ENCODE data around the gene AMD1. TPM values are rescaled to one million over a fixed set of nuclear protein-coding genes. Genes with fewer than 3 reads are reported as not detected.
"Not testable (repeated sequence)": the region's sequence is repeated elsewhere in the genome, so short reads cannot be mapped to it uniquely, and the experiment has no call there.

AMD1 gene
- total RNA-seq, 2 donors from 2014 or later: 70.4 to 72.7 TPM

GRCh38 chr6:110898111-110898510, 23.5 kb downstream of the AMD1 start:
- H3K27me3 ChIP-seq: no peaks in the 10 kb centered on the region
- no peak overlapping the region for H3K27ac ChIP-seq
- peaks cover 26% of the 10 kb centered on the region for H3K36me3 ChIP-seq
- no peak overlapping the region for H3K9ac ChIP-seq (ENCODE audit: low read depth in 2 of 2, low read length in 2 of 2)
- DNase-seq: no peak
- H3K4me1 ChIP-seq: no peaks in the 10 kb centered on the region
- TF ChIP-seq CTCF (IDR thresholded peaks at IDR 0.05): no peak
- no peak overlapping the region for H3K4me3 ChIP-seq
- no peaks in the 10 kb centered on the region for H3K9me3 ChIP-seq
- intact Hi-C loops (cut with DNase I): no loop called here

- H3K4me1 ChIP-seq: no peaks in the 10 kb centered on the region
- no peak for DNase-seq
- no peak overlapping the region for H3K27ac ChIP-seq
- H3K4me3 ChIP-seq: no peak overlapping the region
- H3K36me3 ChIP-seq: peaks cover 14% of the 10 kb centered on the region
- no peak for TF ChIP-seq CTCF (IDR thresholded peaks at IDR 0.05)
- H3K9ac ChIP-seq (ENCODE audit: low read depth in 2 of 2, low read length in 2 of 2): no peak overlapping the region
- intact Hi-C loops (cut with DNase I): no loop called here
- no peaks in the 10 kb centered on the region for H3K27me3 ChIP-seq
- no peaks in the 10 kb centered on the region for H3K9me3 ChIP-seq
Observed at GRCh38 chr6:110900028-110900598, 25.5 kb downstream of the AMD1 start.

- H3K9me3 ChIP-seq; H3K4me1 ChIP-seq; H3K4me3 ChIP-seq; intact Hi-C loops (cut with DNase I); H3K27me3 ChIP-seq; DNase-seq; H3K36me3 ChIP-seq; H3K27ac ChIP-seq; H3K9ac ChIP-seq (ENCODE audit: low read depth in 2 of 2, low read length in 2 of 2): not testable (repeated sequence)
Observed at GRCh38 chr6:110901601-110902000, 27.0 kb downstream of the AMD1 start.

- H3K27ac ChIP-seq: no peak overlapping the region
- H3K36me3 ChIP-seq: peaks cover 1% of the 10 kb centered on the region
- no peak overlapping the region for H3K9ac ChIP-seq (ENCODE audit: low read depth in 2 of 2, low read length in 2 of 2)
- no peak overlapping the region for H3K4me3 ChIP-seq
- H3K9me3 ChIP-seq: no peaks in the 10 kb centered on the region
- no peaks in the 10 kb centered on the region for H3K27me3 ChIP-seq
- H3K4me1 ChIP-seq: no peaks in the 10 kb centered on the region
- no peak for DNase-seq
- no peak for TF ChIP-seq CTCF (IDR thresholded peaks at IDR 0.05)
- intact Hi-C loops (cut with DNase I): no loop called here
Observed at GRCh38 chr6:110902091-110902490, 27.5 kb downstream of the AMD1 start.

GRCh38 chr6:110906273-110906672, 31.7 kb downstream of the AMD1 start:
- H3K4me1 ChIP-seq; H3K27me3 ChIP-seq; H3K9ac ChIP-seq (ENCODE audit: low read depth in 2 of 2, low read length in 2 of 2); H3K4me3 ChIP-seq; H3K9me3 ChIP-seq; intact Hi-C loops (cut with DNase I); DNase-seq; H3K36me3 ChIP-seq; H3K27ac ChIP-seq: not testable (repeated sequence)

- no peaks in the 10 kb centered on the region for H3K27me3 ChIP-seq
- no peak overlapping the region for H3K9ac ChIP-seq (ENCODE audit: low read depth in 2 of 2, low read length in 2 of 2)
- no peak overlapping the region for H3K4me3 ChIP-seq
- intact Hi-C loops (cut with DNase I): no loop called here
- H3K36me3 ChIP-seq: no peaks in the 10 kb centered on the region
- no peak for TF ChIP-seq CTCF (IDR thresholded peaks at IDR 0.05)
- no peaks in the 10 kb centered on the region for H3K4me1 ChIP-seq
- no peak for DNase-seq
- H3K27ac ChIP-seq: no peak overlapping the region
- no peaks in the 10 kb centered on the region for H3K9me3 ChIP-seq
Observed at GRCh38 chr6:110930781-110931180, 56.2 kb downstream of the AMD1 start.
